Activated B cell treated with CpG ODN at 0.5 μM for 24 hours (primary cell): ENCODE data around the gene CNGA1. TPM values are rescaled to one million over a fixed set of nuclear protein-coding genes. Genes with fewer than 3 reads are reported as not detected.

Experiments
- ATAC-seq: fragments of 200-7000 bp; cut with Tn5 transposase; one replicate; pipeline ENCODE4 v1.10.0; 2021; ENCODE audit warnings: low read depth, mild to moderate bottlenecking, moderate library complexity
- CTCF ChIA-PET: fragments of 350-600 bp; sonication (Branson Sonifier 250); formaldehyde crosslinking; loops from one replicate; lab custom pipeline; 2021; ENCODE audit warnings: antibody characterized with exemption; lab: Charles Lee
- POLR2A ChIA-PET: fragments of 350-600 bp; sonication (Branson Sonifier 250); formaldehyde crosslinking; loops from one replicate; lab custom pipeline; 2021; ENCODE audit warnings: antibody characterized with exemption; lab: Charles Lee
- DNase-seq: peaks from one replicate; pipeline ENCODE4 v3.0.0; 2022
- H3K27ac Mint-ChIP-seq: one replicate; pipeline ENCODE4 v1.8.0; 2020; ENCODE audit warnings: mixed read lengths
- H3K27me3 Mint-ChIP-seq: one replicate; pipeline ENCODE4 v1.8.0; 2021; ENCODE audit warnings: mixed read lengths
- H3K36me3 Mint-ChIP-seq: one replicate; pipeline ENCODE4 v1.8.0; 2021; ENCODE audit warnings: low read depth, mixed read lengths
- H3K4me1 Mint-ChIP-seq: one replicate; pipeline ENCODE4 v1.8.0; 2021; ENCODE audit warnings: mixed read lengths
- H3K4me3 Mint-ChIP-seq: one replicate; pipeline ENCODE4 v1.8.0; 2020; ENCODE audit warnings: mild to moderate bottlenecking, mixed read lengths
- H3K9me3 Mint-ChIP-seq: one replicate; pipeline ENCODE4 v1.8.0; 2020; ENCODE audit warnings: mixed read lengths
- intact Hi-C: fragments of 100-400 bp; cut with micrococcal nuclease; formaldehyde crosslinking; loops from one replicate; pipeline ENCODE4 v1.15.1; 2024
- total RNA-seq: library from RNA; stranded (reverse); gene quantifications from 2 replicates; pipeline ENCODE4 v1.2.3, GENCODE V29; 2022
- TF ChIP-seq, protein P1 (sequence below): fragments of 200-600 bp; IDR thresholded peaks from one replicate; pipeline ENCODE4 v1.8.0; 2022; ENCODE audit warnings: antibody characterized with exemption, mild to moderate bottlenecking

Gene CNGA1
- total RNA-seq, 1 donor from 2014 or later, result not detected

DNA sequence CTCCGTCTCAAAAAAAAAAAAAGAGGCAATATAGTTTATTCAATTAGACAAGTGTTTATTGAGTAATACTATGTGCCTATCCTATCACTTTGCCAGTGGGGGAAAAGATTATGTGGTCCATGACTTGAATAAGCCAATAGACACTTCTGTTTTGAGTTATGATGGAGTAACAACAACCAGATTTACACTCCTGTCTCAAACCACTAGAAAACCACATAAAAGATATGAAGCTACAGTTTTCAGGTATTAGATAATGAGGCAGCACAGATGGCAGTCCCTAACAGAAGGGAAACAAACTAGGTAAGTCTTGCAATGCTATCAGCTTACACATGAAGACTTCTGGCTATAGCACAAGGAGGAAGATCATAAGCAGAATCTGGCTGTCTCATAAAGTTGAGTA is 124.6 kb downstream of the CNGA1 start:
- ATAC-seq (no peak), DNase-seq (no peak)
- intact Hi-C loops, result no loop called here
- TF ChIP-seq, protein P1, sequence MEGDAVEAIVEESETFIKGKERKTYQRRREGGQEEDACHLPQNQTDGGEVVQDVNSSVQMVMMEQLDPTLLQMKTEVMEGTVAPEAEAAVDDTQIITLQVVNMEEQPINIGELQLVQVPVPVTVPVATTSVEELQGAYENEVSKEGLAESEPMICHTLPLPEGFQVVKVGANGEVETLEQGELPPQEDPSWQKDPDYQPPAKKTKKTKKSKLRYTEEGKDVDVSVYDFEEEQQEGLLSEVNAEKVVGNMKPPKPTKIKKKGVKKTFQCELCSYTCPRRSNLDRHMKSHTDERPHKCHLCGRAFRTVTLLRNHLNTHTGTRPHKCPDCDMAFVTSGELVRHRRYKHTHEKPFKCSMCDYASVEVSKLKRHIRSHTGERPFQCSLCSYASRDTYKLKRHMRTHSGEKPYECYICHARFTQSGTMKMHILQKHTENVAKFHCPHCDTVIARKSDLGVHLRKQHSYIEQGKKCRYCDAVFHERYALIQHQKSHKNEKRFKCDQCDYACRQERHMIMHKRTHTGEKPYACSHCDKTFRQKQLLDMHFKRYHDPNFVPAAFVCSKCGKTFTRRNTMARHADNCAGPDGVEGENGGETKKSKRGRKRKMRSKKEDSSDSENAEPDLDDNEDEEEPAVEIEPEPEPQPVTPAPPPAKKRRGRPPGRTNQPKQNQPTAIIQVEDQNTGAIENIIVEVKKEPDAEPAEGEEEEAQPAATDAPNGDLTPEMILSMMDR, result no peak
- Mint-ChIP-seq H3K4me1 (no peaks in the 10 kb centered on the region), H3K4me3 (no peak overlapping the region), H3K27me3 (no peaks in the 10 kb centered on the region), H3K27ac (no peak overlapping the region), H3K9me3 (no peaks in the 10 kb centered on the region), H3K36me3 (peaks cover 73% of the 10 kb centered on the region)
- ChIA-PET CTCF (no interaction called here), POLR2A (no interaction called here)

Other genes starting within 250 kb of the CNGA1 start
- not detected in 2 replicates for gene CORIN, start 178.6 kb downstream of the CNGA1 start, total RNA-seq
- gene NFXL1, start 102.1 kb downstream of the CNGA1 start, total RNA-seq, result 10.0 and 11.1 TPM in 2 replicates
- 0.69 and 0.73 TPM in 2 replicates for gene NIPAL1, start 91 bp upstream of the CNGA1 start, total RNA-seq
- gene TXK, start 117.6 kb upstream of the CNGA1 start, total RNA-seq, result 0.98 and 1.7 TPM in 2 replicates